ENCODE results near the gene ELMO1.

DNA sequence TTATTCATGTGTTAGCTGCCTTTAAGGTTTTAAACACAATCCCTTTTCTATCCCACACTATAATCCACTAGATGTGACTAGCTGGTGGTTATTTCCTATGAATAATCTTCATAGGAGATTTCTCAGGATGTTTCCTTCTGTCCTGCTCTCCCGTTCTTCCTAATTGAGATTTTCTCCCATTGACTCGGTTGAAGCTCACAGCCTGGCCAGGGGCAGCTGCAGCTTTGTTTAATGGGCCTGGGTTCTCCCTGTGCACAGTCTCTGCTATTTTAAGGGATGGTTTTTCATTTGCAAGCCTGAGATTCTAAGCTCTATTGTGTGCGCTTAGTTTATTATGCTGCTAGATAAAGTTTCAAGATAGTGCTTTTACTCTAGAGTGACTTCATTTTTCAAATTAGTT is 441.0 kb downstream of the ELMO1 start:
- TF ChIP-seq, protein P1, sequence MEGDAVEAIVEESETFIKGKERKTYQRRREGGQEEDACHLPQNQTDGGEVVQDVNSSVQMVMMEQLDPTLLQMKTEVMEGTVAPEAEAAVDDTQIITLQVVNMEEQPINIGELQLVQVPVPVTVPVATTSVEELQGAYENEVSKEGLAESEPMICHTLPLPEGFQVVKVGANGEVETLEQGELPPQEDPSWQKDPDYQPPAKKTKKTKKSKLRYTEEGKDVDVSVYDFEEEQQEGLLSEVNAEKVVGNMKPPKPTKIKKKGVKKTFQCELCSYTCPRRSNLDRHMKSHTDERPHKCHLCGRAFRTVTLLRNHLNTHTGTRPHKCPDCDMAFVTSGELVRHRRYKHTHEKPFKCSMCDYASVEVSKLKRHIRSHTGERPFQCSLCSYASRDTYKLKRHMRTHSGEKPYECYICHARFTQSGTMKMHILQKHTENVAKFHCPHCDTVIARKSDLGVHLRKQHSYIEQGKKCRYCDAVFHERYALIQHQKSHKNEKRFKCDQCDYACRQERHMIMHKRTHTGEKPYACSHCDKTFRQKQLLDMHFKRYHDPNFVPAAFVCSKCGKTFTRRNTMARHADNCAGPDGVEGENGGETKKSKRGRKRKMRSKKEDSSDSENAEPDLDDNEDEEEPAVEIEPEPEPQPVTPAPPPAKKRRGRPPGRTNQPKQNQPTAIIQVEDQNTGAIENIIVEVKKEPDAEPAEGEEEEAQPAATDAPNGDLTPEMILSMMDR (optimal IDR thresholded peaks at IDR 0.05 in 1 of 3, IDR thresholded peaks at IDR 0.05 in 1 of 3, conservative IDR thresholded peaks at IDR 0.05 in 1 of 3; ENCODE audit: extremely low read depth in 1 of 3, insufficient read depth in 2 of 3, low read length in 3 of 3): no peak
- no peak for TF ChIP-seq EZH2 (IDR thresholded peaks at IDR 0.05; ENCODE audit: low read length)

Measured in keratinocyte (primary cell).